ENCODE results near the gene MAN1C1. TPM values are rescaled to one million over a fixed set of nuclear protein-coding genes. Genes with fewer than 3 reads are reported as not detected.

Gene MAN1C1
- total RNA-seq, 1 experiment from 2014 or later: 9.3 TPM

GRCh38 chr1:25705699-25706098 is 89.1 kb downstream of the MAN1C1 start:
- H3K79me1 ChIP-seq (ENCODE audit: insufficient read depth, low read depth, low read length, poor library complexity, severe bottlenecking): no peaks in the 10 kb centered on the region
- H3K56ac ChIP-seq (ENCODE audit: insufficient read length, low read depth, low read length): no peak overlapping the region
- H2BK15ac ChIP-seq (ENCODE audit: low read depth, low read length): no peak overlapping the region
- DNase-seq: no peak
- H4K20me1 ChIP-seq (ENCODE audit: control insufficient read depth, insufficient read depth, insufficient read length): no peaks in the 10 kb centered on the region
- H2BK5ac ChIP-seq (ENCODE audit: insufficient read length, low read length): no peak overlapping the region
- no peak overlapping the region for H4K91ac ChIP-seq (ENCODE audit: insufficient read length, low read depth, low read length)
- no peaks in the 10 kb centered on the region for H3K27me3 Mint-ChIP-seq (ENCODE audit: low read depth)
- WGBS (ENCODE audit: extremely low coverage, insufficient read length, low lambda C conversion rate): no CpG with 5 or more reads among the region's 2 CpGs
- no peak overlapping the region for H2BK20ac ChIP-seq (ENCODE audit: low read depth, low read length, poor library complexity, severe bottlenecking)
- no peak overlapping the region for H2AK5ac ChIP-seq (ENCODE audit: insufficient read length, low read length)
- no peaks in the 10 kb centered on the region for H3K36me3 Mint-ChIP-seq (ENCODE audit: insufficient read depth in 1 of 3, low read depth in 3 of 3)
- H3K4ac ChIP-seq (ENCODE audit: low read depth, low read length): no peak overlapping the region
- no peak overlapping the region for H3K9ac ChIP-seq (ENCODE audit: extremely low read depth, insufficient read length, low read length)
- no peaks in the 10 kb centered on the region for H3K79me2 ChIP-seq (ENCODE audit: insufficient read depth, low read length)
- peaks cover 71 to 78% of the 10 kb centered on the region in 2 experiments for H3K4me1 Mint-ChIP-seq
- H3K14ac ChIP-seq (ENCODE audit: insufficient read depth, low read length): no peak overlapping the region
- H3K4me3 Mint-ChIP-seq: no peak overlapping the region
- TF ChIP-seq CTCF (conservative IDR thresholded peaks at IDR 0.05): no peak
- H2BK12ac ChIP-seq (ENCODE audit: insufficient read length, low read depth, low read length): no peak overlapping the region
- no peak overlapping the region for H2BK120ac ChIP-seq (ENCODE audit: low read depth, low read length, poor library complexity, severe bottlenecking)
- H3K23ac ChIP-seq (ENCODE audit: insufficient read length, low read depth, low read length): no peak overlapping the region
- no peaks in the 10 kb centered on the region for H3K27me3 ChIP-seq (ENCODE audit: insufficient read depth, low read length)
- no peak overlapping the region; a peak in 1 of 7 replicates for H3K27ac Mint-ChIP-seq
- no peak overlapping the region for H4K8ac ChIP-seq (replicated peaks; ENCODE audit: insufficient read length, low read depth, low read length)
- H2AFZ ChIP-seq (ENCODE audit: low read length): no peak overlapping the region
- no peaks in the 10 kb centered on the region for H3K23me2 ChIP-seq (ENCODE audit: insufficient read length, low read depth, low read length, poor library complexity, severe bottlenecking)
- no peaks in the 10 kb centered on the region for H3K9me3 ChIP-seq (ENCODE audit: control insufficient read depth, low read depth, low read length)
- H3T11ph ChIP-seq (ENCODE audit: low read length): no peak overlapping the region
- no peak overlapping the region for H3K18ac ChIP-seq (ENCODE audit: insufficient read length, low read depth, low read length)
- no peaks in the 10 kb centered on the region for H3K9me3 Mint-ChIP-seq
- no peak overlapping the region for H3K4me2 ChIP-seq (ENCODE audit: insufficient read depth, insufficient read length, low read length)
- H3K27ac ChIP-seq (ENCODE audit: insufficient read length, low read depth, low read length): no peak overlapping the region
- H4K5ac ChIP-seq (ENCODE audit: insufficient read length, low read depth, low read length): no peak overlapping the region
- H3K4me1 ChIP-seq (ENCODE audit: insufficient read depth, low read length): peaks cover 19% of the 10 kb centered on the region; the same call in 1 of the 2 replicates
